PC-9 (cell line): ENCODE data around the gene KIF26B. TPM values are rescaled to one million over a fixed set of nuclear protein-coding genes. Genes with fewer than 3 reads are reported as not detected.

ENCODE experiments used
- BruUV-seq: library from RNA; stranded (reverse); fragments of 400-500 nt; replicated peaks from 2 replicates; lab custom pipeline; 2021; lab: Mats Ljungman, UMichigan
- CTCF ChIA-PET: fragments of 300-600 bp; sonication (Branson Sonifier 250); formaldehyde crosslinking; loops from one replicate; lab custom pipeline; 2022; ENCODE audit warnings: antibody characterized with exemption; lab: Charles Lee
- POLR2A ChIA-PET: fragments of 300-600 bp; sonication (Branson Sonifier 250); formaldehyde crosslinking; loops from one replicate; lab custom pipeline; 2022; ENCODE audit warnings: antibody characterized with exemption; ENCODE audit not compliant: unreplicated experiment; lab: Charles Lee
- DNase-seq, 2 experiments: peaks; one replicate each; pipeline versions ENCODE4 v3.0.0 to v3.0.0-alpha.2; 2015 to 2022; ENCODE audit warnings: mixed read lengths in 1 of 2
- H2AFZ ChIP-seq: fragments of 200-600 bp; sonication (generic); 2 replicates; pipeline ENCODE4 v1.8.1; 2017; ENCODE audit warnings: antibody characterized with exemption
- H3F3A ChIP-seq: fragments of 200-600 bp; sonication (generic); 2 replicates; pipeline ENCODE4 v1.8.1; 2017; ENCODE audit warnings: antibody characterized with exemption, mild to moderate bottlenecking, low read depth; ENCODE audit not compliant: insufficient read depth
- H3K27ac ChIP-seq: fragments of 200-600 bp; sonication (generic); 2 replicates; pipeline ENCODE4 v1.6.1; 2016; ENCODE audit warnings: mixed run types
- H3K27me3 ChIP-seq: fragments of 200-600 bp; sonication (generic); 2 replicates; pipeline ENCODE4 v1.6.1; 2016; ENCODE audit warnings: low read depth, mixed run types; ENCODE audit not compliant: insufficient read depth
- H3K36me3 ChIP-seq: fragments of 200-600 bp; sonication (generic); 2 replicates; pipeline ENCODE4 v1.6.1; 2016; ENCODE audit warnings: low read depth, mixed run types
- H3K4me1 ChIP-seq: fragments of 200-600 bp; sonication (generic); replicated peaks from 2 replicates; pipeline ENCODE4 v1.6.1; 2016; ENCODE audit warnings: mixed run types; ENCODE audit not compliant: insufficient read depth
- H3K4me2 ChIP-seq: fragments of 200-600 bp; sonication (generic); 2 replicates; pipeline ENCODE4 v1.6.1; 2017; ENCODE audit warnings: mixed run types
- H3K4me3 ChIP-seq: fragments of 200-600 bp; sonication (generic); 2 replicates; pipeline ENCODE4 v1.6.1; 2016; ENCODE audit warnings: mixed run types
- H3K79me2 ChIP-seq: fragments of 200-600 bp; sonication (generic); 2 replicates; pipeline ENCODE4 v1.6.1; 2017; ENCODE audit warnings: low read depth, mixed run types
- H3K9me2 ChIP-seq: fragments of 200-600 bp; sonication (generic); 2 replicates; pipeline ENCODE4 v1.8.1; 2017; ENCODE audit warnings: mild to moderate bottlenecking; ENCODE audit not compliant: insufficient read depth
- H3K9me3 ChIP-seq: fragments of 200-600 bp; sonication (generic); 2 replicates; pipeline ENCODE4 v1.8.1; 2016; ENCODE audit warnings: low read depth; ENCODE audit not compliant: insufficient read depth
- H4K20me1 ChIP-seq: fragments of 200-600 bp; sonication (generic); 2 replicates; pipeline ENCODE4 v1.8.1; 2017; ENCODE audit not compliant: insufficient read depth
- EZH2 ChIP-seq: fragments of 200-600 bp; sonication (generic); IDR thresholded peaks from 2 replicates; pipeline ENCODE4 v1.8.0; 2017; ENCODE audit warnings: antibody characterized with exemption, low read depth
- intact Hi-C: fragments of 100-400 bp; cut with micrococcal nuclease; formaldehyde crosslinking; loops from one replicate; pipeline ENCODE4 v1.10.0; 2022; ENCODE audit not compliant: unreplicated experiment
- total RNA-seq: library from RNA; stranded (reverse); gene quantifications from 2 replicates; pipeline ENCODE4 v1.2.3, GENCODE V29; 2021
- TF ChIP-seq, protein P1 (sequence below): fragments of 200-600 bp; sonication (generic); conservative IDR thresholded peaks from 2 replicates; pipeline ENCODE4 v1.6.1; 2017; ENCODE audit warnings: mixed run types, antibody characterized with exemption, mild to moderate bottlenecking, moderate library complexity

The KIF26B gene
- total RNA-seq, 1 experiment from 2014 or later = 0.11 TPM

DNA sequence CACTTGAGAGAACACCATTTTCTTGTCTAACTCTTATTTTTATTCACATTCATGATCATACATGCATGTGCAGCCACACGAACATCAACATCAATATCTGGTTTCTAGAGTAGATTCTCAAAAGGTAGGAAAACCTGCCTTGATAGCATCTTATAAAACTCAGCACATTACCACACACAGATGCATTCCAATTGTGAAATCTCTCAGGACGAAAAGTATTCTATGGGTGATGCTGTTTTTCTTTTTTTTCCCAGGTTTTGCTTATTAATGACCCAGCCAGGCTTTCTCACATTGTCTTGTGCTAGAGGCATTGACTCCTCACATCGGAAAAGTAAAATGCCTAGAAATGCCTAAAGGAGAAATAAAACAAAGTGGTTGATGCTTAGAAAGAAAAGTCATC is 562.8 kb downstream of the KIF26B start:
- no peaks in the 10 kb centered on the region for H3K9me3 ChIP-seq
- H4K20me1 ChIP-seq = no peaks in the 10 kb centered on the region
- DNase-seq = no peak
- no TSS peak for BruUV-seq
- no peaks in the 10 kb centered on the region for H3K4me1 ChIP-seq
- no peaks in the 10 kb centered on the region for H3K79me2 ChIP-seq
- TF ChIP-seq, protein P1, sequence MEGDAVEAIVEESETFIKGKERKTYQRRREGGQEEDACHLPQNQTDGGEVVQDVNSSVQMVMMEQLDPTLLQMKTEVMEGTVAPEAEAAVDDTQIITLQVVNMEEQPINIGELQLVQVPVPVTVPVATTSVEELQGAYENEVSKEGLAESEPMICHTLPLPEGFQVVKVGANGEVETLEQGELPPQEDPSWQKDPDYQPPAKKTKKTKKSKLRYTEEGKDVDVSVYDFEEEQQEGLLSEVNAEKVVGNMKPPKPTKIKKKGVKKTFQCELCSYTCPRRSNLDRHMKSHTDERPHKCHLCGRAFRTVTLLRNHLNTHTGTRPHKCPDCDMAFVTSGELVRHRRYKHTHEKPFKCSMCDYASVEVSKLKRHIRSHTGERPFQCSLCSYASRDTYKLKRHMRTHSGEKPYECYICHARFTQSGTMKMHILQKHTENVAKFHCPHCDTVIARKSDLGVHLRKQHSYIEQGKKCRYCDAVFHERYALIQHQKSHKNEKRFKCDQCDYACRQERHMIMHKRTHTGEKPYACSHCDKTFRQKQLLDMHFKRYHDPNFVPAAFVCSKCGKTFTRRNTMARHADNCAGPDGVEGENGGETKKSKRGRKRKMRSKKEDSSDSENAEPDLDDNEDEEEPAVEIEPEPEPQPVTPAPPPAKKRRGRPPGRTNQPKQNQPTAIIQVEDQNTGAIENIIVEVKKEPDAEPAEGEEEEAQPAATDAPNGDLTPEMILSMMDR = no peak
- no peak for TF ChIP-seq EZH2
- no peak overlapping the region for H3K4me3 ChIP-seq
- no peak overlapping the region for H3K4me2 ChIP-seq
- no peak overlapping the region for H2AFZ ChIP-seq
- intact Hi-C loops = no loop called here
- no peaks in the 10 kb centered on the region for H3F3A ChIP-seq
- no peak overlapping the region for H3K27ac ChIP-seq
- CTCF ChIA-PET = no interaction called here
- POLR2A ChIA-PET = no interaction called here
- peaks cover 11% of the 10 kb centered on the region; the same call in 1 of the 2 replicates for H3K27me3 ChIP-seq
- no peaks in the 10 kb centered on the region for H3K9me2 ChIP-seq
- no peaks in the 10 kb centered on the region for H3K36me3 ChIP-seq

DNA sequence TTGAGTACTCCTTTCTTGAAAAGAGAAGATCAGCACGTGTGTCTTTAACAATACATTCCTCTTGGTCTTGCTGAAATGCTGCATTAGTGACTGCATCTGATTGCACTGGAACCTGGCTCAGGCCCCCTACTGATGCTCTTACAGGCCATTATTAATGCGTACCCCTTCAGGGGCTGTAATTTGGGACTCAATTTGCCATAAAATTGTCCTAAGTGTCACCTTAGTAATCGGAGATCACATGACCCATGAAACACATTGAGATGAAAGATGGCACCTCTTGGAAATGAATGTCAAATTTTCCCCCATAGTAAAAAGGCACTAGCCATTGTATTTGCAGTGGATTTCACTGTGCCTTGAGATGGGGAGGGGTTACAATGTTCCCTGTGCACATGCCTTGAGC is 563.3 kb downstream of the KIF26B start:
- no TSS peak for BruUV-seq
- no peak for DNase-seq
- Histone ChIP-seq H3K27ac (no peak overlapping the region), H3K79me2 (no peaks in the 10 kb centered on the region), H4K20me1 (no peaks in the 10 kb centered on the region), H2AFZ (no peak overlapping the region), H3K9me3 (no peaks in the 10 kb centered on the region), H3K36me3 (no peaks in the 10 kb centered on the region), H3K27me3 (peaks cover 11% of the 10 kb centered on the region; the same call in 1 of the 2 replicates), H3K4me3 (no peak overlapping the region), H3K9me2 (no peaks in the 10 kb centered on the region), H3F3A (no peaks in the 10 kb centered on the region), H3K4me2 (no peak overlapping the region), H3K4me1 (no peaks in the 10 kb centered on the region)
- intact Hi-C loops = no loop called here
- CTCF ChIA-PET = no interaction called here
- POLR2A ChIA-PET = no interaction called here
- TF ChIP-seq, protein P1 = no peak
- TF ChIP-seq EZH2 = no peak

DNA sequence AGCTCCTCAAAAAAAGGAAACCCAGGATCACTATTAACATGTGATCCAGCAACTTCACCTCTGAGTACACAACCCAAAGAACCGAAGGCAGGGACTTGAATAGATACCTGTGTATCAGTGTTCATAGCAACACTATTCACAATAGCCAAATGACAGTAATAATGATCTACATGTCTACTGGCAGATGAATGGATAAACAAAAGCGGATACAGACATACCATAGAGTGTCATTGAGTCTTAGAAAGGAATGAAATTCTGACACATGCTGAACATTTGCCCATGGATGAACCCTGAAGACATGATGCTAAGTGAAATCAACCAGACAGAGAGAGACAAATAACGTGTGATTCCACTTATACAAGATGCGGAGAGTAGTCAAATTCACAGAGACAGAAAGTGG is 564.2 kb downstream of the KIF26B start:
- no peaks in the 10 kb centered on the region for H4K20me1 ChIP-seq
- H3K4me3 ChIP-seq = no peak overlapping the region
- BruUV-seq = no TSS peak
- H3K4me1 ChIP-seq = no peaks in the 10 kb centered on the region
- no peak overlapping the region for H3K4me2 ChIP-seq
- no peak overlapping the region for H3K27ac ChIP-seq
- no peak for TF ChIP-seq EZH2
- TF ChIP-seq, protein P1 = no peak
- intact Hi-C loops = no loop called here
- no peaks in the 10 kb centered on the region for H3K9me3 ChIP-seq
- ChIA-PET CTCF (no interaction called here), POLR2A (no interaction called here)
- no peaks in the 10 kb centered on the region for H3K36me3 ChIP-seq
- no peaks in the 10 kb centered on the region for H3F3A ChIP-seq
- peaks cover 11% of the 10 kb centered on the region; the same call in 1 of the 2 replicates for H3K27me3 ChIP-seq
- no peaks in the 10 kb centered on the region for H3K79me2 ChIP-seq
- no peak for DNase-seq
- H2AFZ ChIP-seq = no peak overlapping the region
- no peaks in the 10 kb centered on the region for H3K9me2 ChIP-seq
